ENCODE results near the gene RFTN1.

GRCh38 chr3:16442730-16443129 lies 70.8 kb downstream of the RFTN1 start:
- TF ChIP-seq CTCF (IDR thresholded peaks at IDR 0.05) (no peak), POLR2A (IDR thresholded peaks at IDR 0.05) (no peak), POLR2AphosphoS5 (IDR thresholded peaks at IDR 0.05) (no peak), EP300 (IDR thresholded peaks at IDR 0.05) (no peak)

Data from suprapubic skin (tissue), 4 donors.